D721Med (cell line): ENCODE data around the gene DLG5.

ENCODE experiments used
- DNase-seq: peaks from one replicate; pipeline ENCODE4 v3.0.0; 2011; ENCODE audit warnings: low spot score; ENCODE audit not compliant: insufficient read length
- FAIRE-seq: peaks from 2 replicates; lab custom pipeline; 2011; peaks lifted over from hg19 to GRCh38; lab: Jason Lieb, UNC
- TF ChIP-seq, protein P1 (sequence below): IDR thresholded peaks from 2 replicates; pipeline ENCODE4 v1.5.1; 2012; ENCODE audit warnings: mild to moderate bottlenecking, control low read depth; ENCODE audit not compliant: insufficient read depth; ENCODE audit errors: missing control alignments

Gene DLG5

DNA sequence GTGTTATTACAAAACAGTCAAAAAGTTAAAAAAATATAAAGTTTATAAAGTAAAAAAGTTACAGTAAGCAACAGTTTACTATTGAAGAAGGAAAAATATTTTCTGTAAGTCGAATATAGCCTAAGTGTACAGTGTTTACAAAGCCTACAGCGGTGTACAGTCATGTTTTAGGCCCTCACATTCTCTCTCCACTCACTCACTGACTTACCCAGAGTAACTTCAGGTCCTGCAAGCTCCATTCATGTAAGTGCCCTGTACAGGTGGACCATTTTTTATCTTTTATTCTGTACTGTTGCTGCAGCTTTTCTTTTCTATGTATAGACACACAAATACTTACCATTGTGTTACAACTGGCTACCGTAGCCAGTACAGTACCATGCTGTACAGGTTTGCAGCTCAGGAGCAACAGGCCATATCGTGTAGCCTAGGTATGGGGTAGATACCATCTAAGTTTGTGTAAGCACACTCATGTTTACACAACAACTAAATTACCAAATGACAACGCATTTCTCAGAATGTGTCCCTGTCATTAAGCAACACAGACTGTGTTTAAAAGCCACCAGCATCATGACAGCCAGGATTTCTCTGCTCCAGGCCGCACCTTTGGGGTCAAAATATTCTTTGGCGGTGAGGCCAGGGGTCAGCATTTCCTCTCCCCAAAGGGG is 67.2 kb downstream of the DLG5 start:
- TF ChIP-seq, protein P1, sequence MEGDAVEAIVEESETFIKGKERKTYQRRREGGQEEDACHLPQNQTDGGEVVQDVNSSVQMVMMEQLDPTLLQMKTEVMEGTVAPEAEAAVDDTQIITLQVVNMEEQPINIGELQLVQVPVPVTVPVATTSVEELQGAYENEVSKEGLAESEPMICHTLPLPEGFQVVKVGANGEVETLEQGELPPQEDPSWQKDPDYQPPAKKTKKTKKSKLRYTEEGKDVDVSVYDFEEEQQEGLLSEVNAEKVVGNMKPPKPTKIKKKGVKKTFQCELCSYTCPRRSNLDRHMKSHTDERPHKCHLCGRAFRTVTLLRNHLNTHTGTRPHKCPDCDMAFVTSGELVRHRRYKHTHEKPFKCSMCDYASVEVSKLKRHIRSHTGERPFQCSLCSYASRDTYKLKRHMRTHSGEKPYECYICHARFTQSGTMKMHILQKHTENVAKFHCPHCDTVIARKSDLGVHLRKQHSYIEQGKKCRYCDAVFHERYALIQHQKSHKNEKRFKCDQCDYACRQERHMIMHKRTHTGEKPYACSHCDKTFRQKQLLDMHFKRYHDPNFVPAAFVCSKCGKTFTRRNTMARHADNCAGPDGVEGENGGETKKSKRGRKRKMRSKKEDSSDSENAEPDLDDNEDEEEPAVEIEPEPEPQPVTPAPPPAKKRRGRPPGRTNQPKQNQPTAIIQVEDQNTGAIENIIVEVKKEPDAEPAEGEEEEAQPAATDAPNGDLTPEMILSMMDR, result no peak
- no peak for DNase-seq
- no peak for FAIRE-seq

DNA sequence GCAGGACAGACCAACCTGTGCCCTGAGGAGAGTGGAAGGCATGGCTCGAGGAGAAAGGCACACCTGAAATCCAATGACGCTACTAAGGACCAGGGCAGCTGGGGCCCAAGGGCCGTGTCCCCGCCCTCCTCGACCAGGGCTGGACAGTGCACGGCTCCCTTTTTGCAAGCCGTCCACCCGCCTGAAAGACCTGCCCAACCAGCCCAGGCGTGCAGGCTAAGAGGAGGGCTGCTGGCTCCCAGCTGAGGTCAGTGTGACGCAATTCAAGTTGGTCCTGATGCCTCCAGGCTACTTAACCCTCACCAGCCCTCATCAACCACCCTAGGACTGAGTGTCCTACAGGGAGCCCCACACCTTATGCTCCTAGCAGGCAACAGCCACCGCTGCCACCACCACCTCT is 69.3 kb downstream of the DLG5 start:
- TF ChIP-seq, protein P1, result no peak
- FAIRE-seq, result no peak
- no peak for DNase-seq

DNA sequence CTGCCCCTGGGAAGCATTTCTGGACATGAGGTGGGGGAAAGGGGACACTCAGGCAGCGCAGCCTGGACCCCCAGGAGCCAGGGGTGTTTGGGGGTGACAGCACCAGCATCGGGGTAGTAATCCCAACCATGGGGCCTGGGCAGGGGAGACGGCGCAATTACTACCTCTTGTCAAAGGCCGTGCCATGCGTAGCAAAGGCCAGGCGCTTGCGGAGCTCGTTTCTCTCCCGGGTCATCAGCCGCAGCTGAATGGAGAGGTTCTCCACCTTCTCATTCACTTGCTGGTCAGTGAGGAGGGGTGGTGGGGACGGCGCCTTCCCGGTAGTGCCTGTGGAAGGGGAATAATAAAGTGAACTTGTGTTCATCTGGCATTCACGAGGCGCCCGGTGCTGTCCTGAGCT is 70.0 kb downstream of the DLG5 start:
- TF ChIP-seq, protein P1, result no peak
- DNase-seq (no peak), FAIRE-seq (no peak)

DNA sequence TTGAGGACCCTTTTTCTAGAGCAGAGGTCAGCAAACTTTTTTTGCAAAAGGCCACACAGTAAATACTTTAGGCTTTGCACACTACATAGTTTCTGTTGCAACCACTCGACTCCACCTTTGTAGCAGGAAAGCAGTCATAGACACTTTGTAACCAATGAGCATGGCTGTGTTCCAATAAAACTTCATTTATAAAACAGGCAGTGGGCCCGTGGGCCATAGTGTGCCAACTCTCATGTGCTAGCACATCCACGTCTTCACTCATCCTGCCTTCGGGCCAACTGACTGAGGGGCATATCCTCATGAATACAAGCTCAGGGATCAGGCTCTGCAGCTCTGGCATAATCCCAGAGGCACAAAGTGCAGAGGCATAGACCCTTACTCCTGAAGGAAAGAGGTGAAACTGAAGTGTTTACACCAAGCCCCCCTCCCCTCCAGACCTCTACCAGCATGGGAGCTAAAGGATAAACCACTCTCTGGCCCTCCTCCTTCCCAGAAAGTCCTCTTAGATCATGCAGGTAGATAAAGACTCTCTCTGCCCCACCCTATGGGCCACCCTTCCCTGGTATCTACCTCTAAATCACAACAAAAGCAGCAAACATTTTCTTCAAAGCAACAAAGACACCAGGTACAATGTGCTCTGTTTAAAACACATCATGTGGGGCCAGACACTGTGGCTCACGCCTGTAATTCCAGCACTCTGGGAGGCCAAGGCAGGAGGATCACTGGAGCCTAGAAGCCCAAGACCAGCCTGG is 71.0 kb downstream of the DLG5 start:
- FAIRE-seq, result no peak
- DNase-seq, result no peak

DNA sequence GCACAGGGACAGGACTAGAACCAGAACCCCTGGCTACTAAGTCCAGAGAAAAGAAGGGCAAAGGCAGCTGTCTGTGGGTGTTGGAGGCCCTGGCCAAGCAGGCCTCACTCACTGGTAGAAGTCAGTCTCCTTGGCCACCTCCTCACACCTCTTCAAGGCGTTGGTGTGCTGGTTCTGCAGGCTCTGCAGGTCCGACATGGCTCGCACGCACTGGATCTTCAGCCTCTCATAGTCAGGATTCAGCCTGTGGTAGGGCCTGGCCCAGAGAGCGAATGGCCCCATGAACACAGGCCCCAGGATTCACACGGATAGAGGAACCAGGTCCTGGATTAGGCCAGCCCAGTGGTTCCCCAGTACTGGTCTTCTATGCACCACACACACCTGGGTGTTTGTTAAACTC is 72.4 kb downstream of the DLG5 start:
- TF ChIP-seq, protein P1, result no peak
- no peak for FAIRE-seq
- DNase-seq, result no peak

More for the DNA sequence above, 71.0 kb downstream of the DLG5 start:
- TF ChIP-seq, protein P1, result no peak

DNA sequence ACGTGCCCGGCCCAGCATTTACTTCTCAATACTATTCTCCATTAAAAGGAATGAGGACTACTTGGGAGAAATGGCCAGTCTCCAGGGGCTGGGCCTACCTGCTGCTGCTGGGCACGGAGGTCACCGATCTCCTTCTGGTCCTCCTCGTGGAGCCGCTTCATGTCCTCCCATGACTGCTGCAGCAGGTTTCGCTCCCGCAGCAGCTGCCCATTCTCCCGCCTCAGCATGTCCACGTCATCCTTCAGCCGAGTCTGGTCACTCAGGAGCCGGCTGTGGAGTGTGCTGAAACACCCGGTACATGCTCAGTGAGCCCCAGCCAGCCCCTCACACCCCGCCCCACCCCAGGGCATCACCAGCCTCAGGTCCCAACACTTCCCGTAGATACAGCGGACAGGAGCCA is 73.3 kb downstream of the DLG5 start:
- TF ChIP-seq, protein P1, result no peak
- FAIRE-seq, result no peak
- DNase-seq, result no peak
